ENCODE results near the gene SCLY. TPM values are rescaled to one million over a fixed set of nuclear protein-coding genes. Genes with fewer than 3 reads are reported as not detected.

The SCLY gene, protein sequence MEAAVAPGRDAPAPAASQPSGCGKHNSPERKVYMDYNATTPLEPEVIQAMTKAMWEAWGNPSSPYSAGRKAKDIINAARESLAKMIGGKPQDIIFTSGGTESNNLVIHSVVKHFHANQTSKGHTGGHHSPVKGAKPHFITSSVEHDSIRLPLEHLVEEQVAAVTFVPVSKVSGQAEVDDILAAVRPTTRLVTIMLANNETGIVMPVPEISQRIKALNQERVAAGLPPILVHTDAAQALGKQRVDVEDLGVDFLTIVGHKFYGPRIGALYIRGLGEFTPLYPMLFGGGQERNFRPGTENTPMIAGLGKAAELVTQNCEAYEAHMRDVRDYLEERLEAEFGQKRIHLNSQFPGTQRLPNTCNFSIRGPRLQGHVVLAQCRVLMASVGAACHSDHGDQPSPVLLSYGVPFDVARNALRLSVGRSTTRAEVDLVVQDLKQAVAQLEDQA
- total RNA-seq (13.6 and 16.5 TPM in 2 replicates), polyA plus RNA-seq (5.3 and 9.1 TPM in 2 replicates), polyA minus RNA-seq (ENCODE audit: low replicate concordance) (6.8 and 10.2 TPM in 2 replicates)
- polyA plus RNA-seq (2012) = 6.5 and 11.3 TPM in 2 replicates

DNA sequence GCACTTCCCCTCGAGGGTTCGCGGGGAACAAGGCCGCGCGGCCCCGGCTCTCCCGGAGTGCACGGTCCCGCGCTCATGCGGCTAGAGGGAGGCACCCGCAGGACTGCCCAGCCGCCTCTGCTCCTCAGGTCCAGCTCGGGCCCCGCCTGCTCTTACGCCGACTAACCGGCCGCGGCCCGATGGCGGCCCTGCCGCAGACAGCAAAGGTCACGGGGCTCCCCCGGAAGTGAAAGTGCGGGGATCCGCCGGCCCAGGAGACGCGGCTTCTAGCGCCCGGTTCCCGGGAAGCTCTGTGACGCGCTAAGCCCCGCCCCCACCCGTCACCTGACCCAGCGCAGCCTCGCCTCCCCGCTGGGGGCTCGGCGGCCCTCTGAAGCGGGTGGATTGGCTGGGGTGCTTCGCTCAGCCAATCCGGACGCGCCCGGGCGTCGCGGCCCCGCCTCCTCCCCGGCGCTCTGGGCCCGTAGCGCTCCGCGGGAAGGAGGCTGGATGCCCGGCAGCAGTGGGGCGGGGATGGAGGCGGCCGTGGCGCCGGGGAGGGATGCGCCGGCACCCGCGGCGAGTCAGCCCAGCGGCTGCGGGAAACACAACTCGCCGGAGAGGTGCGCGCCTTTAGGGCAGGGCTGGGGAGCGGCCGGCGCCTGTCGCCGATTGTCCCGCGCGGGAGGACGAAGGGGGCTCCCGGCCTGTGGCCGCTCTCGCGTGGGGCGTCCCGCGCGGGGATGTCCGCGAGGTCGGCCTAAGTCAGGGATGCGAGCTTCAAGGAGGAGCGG lies at the start of gene SCLY:
SCLY (plus strand) TSS at position 460 of the 773 bp plus-strand sequence; CDS start at position 514, 54 bp downstream.
- Histone ChIP-seq H3K9me3 (ENCODE audit: control insufficient read depth, insufficient read depth, low read depth, low read length) (no peaks in the 10 kb centered on the region), H3K79me2 (ENCODE audit: control insufficient read depth, insufficient read depth, low read length) (no peaks in the 10 kb centered on the region), H3K4me3 (replicated peaks in 1 of 4; ENCODE audit: control extremely low read depth in 1 of 4, insufficient read depth in 1 of 4, low read depth in 3 of 4, low read length in 4 of 4) (peak within 1 kb of the TSS; percentile 88 to 96 (median 91)), H3K4me1 (ENCODE audit: control insufficient read depth, extremely low read depth, insufficient read depth, low read length) (no peaks in the 10 kb centered on the region), H2AFZ (ENCODE audit: low read length) (peak within 1 kb of the TSS; percentile 88), H3K9ac (ENCODE audit: insufficient read depth, low read length) (peak within 1 kb of the TSS; percentile 93), H3K36me3 (ENCODE audit: control insufficient read depth, insufficient read depth, low read length) (no peaks in the 10 kb centered on the region), H3K27me3 (ENCODE audit: control insufficient read depth, insufficient read depth, low read length) (no peaks in the 10 kb centered on the region), H3K4me2 (ENCODE audit: extremely low read depth, insufficient read depth, low read length) (peak within 1 kb of the TSS; percentile 95), H3K27ac (ENCODE audit: insufficient read depth, low read length) (peak within 1 kb of the TSS; percentile 88), H4K20me1 (ENCODE audit: control insufficient read depth, extremely low read depth, insufficient read depth, low read length) (no peaks in the 10 kb centered on the region)
- DNase-seq (ENCODE audit: low read depth in 2 of 2) = peak; percentile 96 to 97
- TF ChIP-seq EZH2 (IDR thresholded peaks at IDR 0.05; ENCODE audit: low read length, missing control alignments) = no peak
- TF ChIP-seq, protein P1, sequence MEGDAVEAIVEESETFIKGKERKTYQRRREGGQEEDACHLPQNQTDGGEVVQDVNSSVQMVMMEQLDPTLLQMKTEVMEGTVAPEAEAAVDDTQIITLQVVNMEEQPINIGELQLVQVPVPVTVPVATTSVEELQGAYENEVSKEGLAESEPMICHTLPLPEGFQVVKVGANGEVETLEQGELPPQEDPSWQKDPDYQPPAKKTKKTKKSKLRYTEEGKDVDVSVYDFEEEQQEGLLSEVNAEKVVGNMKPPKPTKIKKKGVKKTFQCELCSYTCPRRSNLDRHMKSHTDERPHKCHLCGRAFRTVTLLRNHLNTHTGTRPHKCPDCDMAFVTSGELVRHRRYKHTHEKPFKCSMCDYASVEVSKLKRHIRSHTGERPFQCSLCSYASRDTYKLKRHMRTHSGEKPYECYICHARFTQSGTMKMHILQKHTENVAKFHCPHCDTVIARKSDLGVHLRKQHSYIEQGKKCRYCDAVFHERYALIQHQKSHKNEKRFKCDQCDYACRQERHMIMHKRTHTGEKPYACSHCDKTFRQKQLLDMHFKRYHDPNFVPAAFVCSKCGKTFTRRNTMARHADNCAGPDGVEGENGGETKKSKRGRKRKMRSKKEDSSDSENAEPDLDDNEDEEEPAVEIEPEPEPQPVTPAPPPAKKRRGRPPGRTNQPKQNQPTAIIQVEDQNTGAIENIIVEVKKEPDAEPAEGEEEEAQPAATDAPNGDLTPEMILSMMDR (conservative IDR thresholded peaks at IDR 0.05 in 1 of 2, IDR thresholded peaks at IDR 0.05 in 1 of 2; ENCODE audit: low read depth in 1 of 2, low read length in 2 of 2) = no peak

DNA sequence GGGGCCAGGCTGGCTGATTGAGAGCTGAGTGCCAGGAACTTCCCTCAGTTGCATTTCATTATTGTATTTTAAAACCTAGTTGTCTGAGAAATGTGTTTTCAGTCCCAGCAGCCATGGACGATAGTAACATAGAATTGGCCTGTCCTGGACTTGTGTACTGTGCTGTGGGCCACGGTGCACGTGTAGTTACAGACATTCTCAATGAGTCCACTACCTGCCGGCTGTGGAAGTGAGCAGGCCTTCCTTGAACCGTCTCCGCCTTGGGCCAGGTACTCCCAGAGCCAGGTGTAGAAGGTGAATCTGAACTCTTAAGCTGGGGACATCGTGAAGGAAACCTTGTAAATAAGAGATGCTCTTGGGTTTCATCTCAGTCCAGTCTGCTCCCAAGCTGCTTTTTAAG lies 47.0 kb upstream of the SCLY start:
- no peaks in the 10 kb centered on the region for H3K9me3 ChIP-seq (ENCODE audit: control insufficient read depth, insufficient read depth, low read depth, low read length)
- H3K9ac ChIP-seq (ENCODE audit: insufficient read depth, low read length) = no peak overlapping the region
- TF ChIP-seq, protein P1 (conservative IDR thresholded peaks at IDR 0.05 in 1 of 2, IDR thresholded peaks at IDR 0.05 in 1 of 2; ENCODE audit: low read depth in 1 of 2, low read length in 2 of 2) = no peak
- no peak for TF ChIP-seq EZH2 (IDR thresholded peaks at IDR 0.05; ENCODE audit: low read length, missing control alignments)
- no peaks in the 10 kb centered on the region for H3K36me3 ChIP-seq (ENCODE audit: control insufficient read depth, insufficient read depth, low read length)
- no peak overlapping the region for H3K4me2 ChIP-seq (ENCODE audit: extremely low read depth, insufficient read depth, low read length)
- H3K27ac ChIP-seq (ENCODE audit: insufficient read depth, low read length) = no peak overlapping the region
- H4K20me1 ChIP-seq (ENCODE audit: control insufficient read depth, extremely low read depth, insufficient read depth, low read length) = no peaks in the 10 kb centered on the region
- no peaks in the 10 kb centered on the region for H3K79me2 ChIP-seq (ENCODE audit: control insufficient read depth, insufficient read depth, low read length)
- H3K4me1 ChIP-seq (ENCODE audit: control insufficient read depth, extremely low read depth, insufficient read depth, low read length) = no peaks in the 10 kb centered on the region
- DNase-seq (ENCODE audit: low read depth in 2 of 2) = no peak
- no peak overlapping the region for H3K4me3 ChIP-seq (replicated peaks in 1 of 4; ENCODE audit: control extremely low read depth in 1 of 4, insufficient read depth in 1 of 4, low read depth in 3 of 4, low read length in 4 of 4)
- H3K27me3 ChIP-seq (ENCODE audit: control insufficient read depth, insufficient read depth, low read length) = no peaks in the 10 kb centered on the region
- H2AFZ ChIP-seq (ENCODE audit: low read length) = no peak overlapping the region

DNA sequence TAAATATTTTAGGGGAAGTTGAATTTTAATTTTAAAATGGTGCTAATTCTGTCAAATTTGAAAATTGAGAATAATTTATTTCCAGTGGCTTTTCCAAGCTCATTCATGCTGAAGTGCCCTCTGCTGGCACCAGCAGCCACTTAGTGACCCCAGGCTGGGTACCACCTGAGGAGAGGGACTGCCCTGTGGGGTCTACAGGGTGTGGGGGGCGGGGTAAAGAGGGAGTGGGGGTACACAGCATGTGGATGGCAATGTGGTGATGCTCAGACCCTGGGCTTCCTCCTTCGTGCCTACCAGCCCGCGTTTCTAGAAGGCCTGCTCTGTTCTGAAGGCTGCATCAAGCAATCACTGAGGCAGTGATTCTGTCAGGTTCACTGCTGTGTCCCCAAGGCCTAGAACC lies 45.1 kb upstream of the SCLY start:
- Histone ChIP-seq H3K27ac (ENCODE audit: insufficient read depth, low read length) (no peak overlapping the region), H3K4me1 (ENCODE audit: control insufficient read depth, extremely low read depth, insufficient read depth, low read length) (no peaks in the 10 kb centered on the region), H3K27me3 (ENCODE audit: control insufficient read depth, insufficient read depth, low read length) (no peaks in the 10 kb centered on the region), H3K36me3 (ENCODE audit: control insufficient read depth, insufficient read depth, low read length) (peaks cover under 1% of the 10 kb centered on the region), H3K4me2 (ENCODE audit: extremely low read depth, insufficient read depth, low read length) (no peak overlapping the region), H3K79me2 (ENCODE audit: control insufficient read depth, insufficient read depth, low read length) (no peaks in the 10 kb centered on the region), H3K9ac (ENCODE audit: insufficient read depth, low read length) (no peak overlapping the region), H3K9me3 (ENCODE audit: control insufficient read depth, insufficient read depth, low read depth, low read length) (no peaks in the 10 kb centered on the region), H3K4me3 (replicated peaks in 1 of 4; ENCODE audit: control extremely low read depth in 1 of 4, insufficient read depth in 1 of 4, low read depth in 3 of 4, low read length in 4 of 4) (no peak overlapping the region), H4K20me1 (ENCODE audit: control insufficient read depth, extremely low read depth, insufficient read depth, low read length) (no peaks in the 10 kb centered on the region), H2AFZ (ENCODE audit: low read length) (no peak overlapping the region)
- no peak for DNase-seq (ENCODE audit: low read depth in 2 of 2)
- TF ChIP-seq, protein P1 (conservative IDR thresholded peaks at IDR 0.05 in 1 of 2, IDR thresholded peaks at IDR 0.05 in 1 of 2; ENCODE audit: low read depth in 1 of 2, low read length in 2 of 2) = peak in 1 of 2 donors; percentile 26
- no peak for TF ChIP-seq EZH2 (IDR thresholded peaks at IDR 0.05; ENCODE audit: low read length, missing control alignments)
